ENCODE results near the gene IFNGR2. TPM values are rescaled to one million over a fixed set of nuclear protein-coding genes. Genes with fewer than 3 reads are reported as not detected.

Gene IFNGR2
- total and polyA plus RNA-seq, 2 of the 4 experiments (the other 2 are of a cell fraction) = 66.0 to 73.8 TPM

- H2BK15ac ChIP-seq (ENCODE audit: low read depth, low read length) = no peak overlapping the region
- H4K91ac ChIP-seq (ENCODE audit: insufficient read depth, low read depth, low read length) = no peak overlapping the region
- H3K23ac ChIP-seq (ENCODE audit: low read depth, low read length) = no peak overlapping the region
- no peak overlapping the region for H3K4me3 ChIP-seq (ENCODE audit: insufficient read depth, low read depth, low read length)
- no TSS peak for BruUV-seq (replicated peaks)
- no peak overlapping the region for H3K4me2 ChIP-seq (ENCODE audit: low read depth, low read length)
- H4K8ac ChIP-seq (ENCODE audit: low read depth in 2 of 2, low read length in 2 of 2) = no peak overlapping the region
- no peak overlapping the region for H4K5ac ChIP-seq (ENCODE audit: low read depth, low read length)
- dilution Hi-C loops (cut with HindIII; ENCODE audit: low sequenced_read_pairs, unreplicated experiment) = no loop called here
- H3K18ac ChIP-seq (ENCODE audit: low read depth, low read length) = no peak overlapping the region
- H3K4me1 ChIP-seq (ENCODE audit: control insufficient read depth, insufficient read depth, low read length) = peaks cover 12% of the 10 kb centered on the region
- no peaks in the 10 kb centered on the region for H3K36me3 ChIP-seq (ENCODE audit: control insufficient read depth, insufficient read depth, low read length)
- H2AK9ac ChIP-seq (replicated peaks; ENCODE audit: low read depth, low read length, poor library complexity) = no peak overlapping the region
- H3K14ac ChIP-seq (replicated peaks; ENCODE audit: low read depth, low read length) = no peak overlapping the region
- no peaks in the 10 kb centered on the region for H3K9me3 ChIP-seq (ENCODE audit: control insufficient read depth, insufficient read depth, low read length)
- in situ Hi-C loops (cut with MboI; ENCODE audit: low sequenced_read_pairs) = no loop called here
- no peaks in the 10 kb centered on the region; the same call in 1 of the 2 replicates for H3K9me1 ChIP-seq (ENCODE audit: insufficient read depth, low read length)
- WGBS, 2 experiments (ENCODE audit: extremely low coverage in 2 of 2, insufficient read length in 1 of 2) = no CpG with 5 or more reads among the region's 3 CpGs
- ChIA-PET POLR2A (ENCODE audit: unreplicated experiment) (interaction anchor here (0.7 kb wide), 1 partner anchor 20 kb away, joined by 11 read pairs; no protein-coding TSS in a partner anchor), CTCF (no interaction called here)
- H3K56ac ChIP-seq (ENCODE audit: extremely low read depth, insufficient read depth, low read length) = peak overlapping the region; percentile 20; the same call in 1 of the 2 replicates
- no peaks in the 10 kb centered on the region for H4K20me1 ChIP-seq (ENCODE audit: insufficient read depth, low read length)
- H3K27ac ChIP-seq (ENCODE audit: insufficient read depth, low read length) = no peak overlapping the region
- H3K79me1 ChIP-seq (ENCODE audit: low read depth in 1 of 2, low read length in 2 of 2) = no peaks in the 10 kb centered on the region
- intact Hi-C loops (cut with micrococcal nuclease) = no loop called here
- H2BK120ac ChIP-seq (ENCODE audit: low read depth, low read length) = no peak overlapping the region
- DNase-seq (no peak), ATAC-seq (ENCODE audit: low read depth) (no peak)
- TF ChIP-seq CEBPB (IDR thresholded peaks at IDR 0.05; ENCODE audit: low read depth, low read length) = no peak
- no peak for TF ChIP-seq POLR2A (IDR thresholded peaks at IDR 0.05; ENCODE audit: low read depth, low read length)
- TF ChIP-seq MXI1 (IDR thresholded peaks at IDR 0.05; ENCODE audit: borderline replicate concordance, low read depth, low read length) = no peak
- no peak for TF ChIP-seq CHD1 (IDR thresholded peaks at IDR 0.05; ENCODE audit: low read depth, low read length)
- H2BK5ac ChIP-seq (ENCODE audit: low read depth, low read length, poor library complexity, severe bottlenecking) = no peak overlapping the region
- peak overlapping the region; percentile 36; the same call in 1 of the 2 replicates for H2BK20ac ChIP-seq (ENCODE audit: low read depth, low read length)
- no peak overlapping the region for H2AFZ ChIP-seq (replicated peaks; ENCODE audit: low read length, poor library complexity)
- no peak overlapping the region for H2AK5ac ChIP-seq (ENCODE audit: low read depth, low read length)
- H3K27me3 ChIP-seq (ENCODE audit: control insufficient read depth, insufficient read depth, low read length) = no peaks in the 10 kb centered on the region
- H3K4ac ChIP-seq (ENCODE audit: low read depth, low read length) = no peak overlapping the region
- H3K9ac ChIP-seq (ENCODE audit: low read depth, low read length) = no peak overlapping the region
Observed at GRCh38 chr21:33397717-33398116, 5.5 kb upstream of the IFNGR2 start.
